H9 (cell line): ENCODE measurements around the gene PID1. TPM values are rescaled to one million over a fixed set of nuclear protein-coding genes. Genes with fewer than 3 reads are reported as not detected.

Experiments used
- DNase-seq: peaks from one replicate; pipeline ENCODE4 v3.0.0-alpha.2; 2017
- H2AFZ ChIP-seq: one replicate; pipeline ENCODE4 v1.6.1; 2013; ENCODE audit warnings: mild to moderate bottlenecking, low read length, control low read depth, moderate library complexity
- H2AK5ac ChIP-seq: 2 replicates; pipeline ENCODE4 v1.6.1; 2013; ENCODE audit warnings: low read length, control low read depth, mixed read lengths; ENCODE audit not compliant: insufficient read length
- H2BK120ac ChIP-seq: one replicate; pipeline ENCODE4 v1.6.1; 2013; ENCODE audit warnings: low read depth, mild to moderate bottlenecking, low read length, control low read depth, inconsistent platforms; ENCODE audit not compliant: poor library complexity, severe bottlenecking
- H2BK12ac ChIP-seq: 2 replicates; pipeline ENCODE4 v1.6.1; 2013; ENCODE audit warnings: low read length, control low read depth, mixed read lengths, low read depth; ENCODE audit not compliant: insufficient read length
- H2BK15ac ChIP-seq: 2 replicates; pipeline ENCODE4 v1.6.1; 2013; ENCODE audit warnings: low read depth, low read length, control low read depth
- H2BK20ac ChIP-seq: one replicate; pipeline ENCODE4 v1.6.1; 2013; ENCODE audit warnings: low read depth, mild to moderate bottlenecking, low read length, control low read depth, inconsistent platforms; ENCODE audit not compliant: poor library complexity, severe bottlenecking
- H2BK5ac ChIP-seq: 2 replicates; pipeline ENCODE4 v1.6.1; 2013; ENCODE audit warnings: low read length, control low read depth, mixed read lengths; ENCODE audit not compliant: insufficient read length
- H3K14ac ChIP-seq: 2 replicates; pipeline ENCODE4 v1.6.1; 2013; ENCODE audit warnings: low read length, control low read depth; ENCODE audit not compliant: insufficient read depth
- H3K18ac ChIP-seq: 2 replicates; pipeline ENCODE4 v1.6.1; 2013; ENCODE audit warnings: low read depth, mild to moderate bottlenecking, mixed read lengths, low read length, control low read depth; ENCODE audit not compliant: insufficient read length
- H3K23ac ChIP-seq: 2 replicates; pipeline ENCODE4 v1.6.1; 2013; ENCODE audit warnings: low read length, control low read depth, mixed read lengths, low read depth; ENCODE audit not compliant: insufficient read length
- H3K23me2 ChIP-seq: 2 replicates; pipeline ENCODE4 v1.6.1; 2013; ENCODE audit warnings: low read depth, mild to moderate bottlenecking, mixed read lengths, low read length, control low read depth; ENCODE audit not compliant: insufficient read length, poor library complexity, severe bottlenecking
- H3K27ac ChIP-seq: 2 replicates; pipeline ENCODE4 v1.5.1; 2013; ENCODE audit warnings: low read length, control low read depth, mixed read lengths, low read depth; ENCODE audit not compliant: insufficient read length
- H3K27me3 ChIP-seq: 2 replicates; pipeline ENCODE4 v1.6.1; 2013; ENCODE audit warnings: low read length, control low read depth, inconsistent platforms; ENCODE audit not compliant: insufficient read depth
- H3K4ac ChIP-seq: 2 replicates; pipeline ENCODE4 v1.6.1; 2013; ENCODE audit warnings: low read depth, mild to moderate bottlenecking, control low read depth, inconsistent platforms, low read length, moderate library complexity
- H3K4me1 ChIP-seq: 2 replicates; pipeline ENCODE4 v1.6.1; 2013; ENCODE audit warnings: low read length, control low read depth, inconsistent platforms; ENCODE audit not compliant: insufficient read depth
- H3K4me2 ChIP-seq: 2 replicates; pipeline ENCODE4 v1.6.1; 2013; ENCODE audit warnings: low read length, control low read depth, mixed read lengths; ENCODE audit not compliant: insufficient read length, insufficient read depth
- H3K56ac ChIP-seq: 2 replicates; pipeline ENCODE4 v1.6.1; 2013; ENCODE audit warnings: low read depth, mild to moderate bottlenecking, mixed read lengths, low read length, control low read depth; ENCODE audit not compliant: insufficient read length
- H3K79me1 ChIP-seq: 2 replicates; pipeline ENCODE4 v1.6.1; 2013; ENCODE audit warnings: low read depth, mild to moderate bottlenecking, moderate library complexity, low read length, control low read depth, inconsistent platforms; ENCODE audit not compliant: insufficient read depth, poor library complexity, severe bottlenecking
- H3K79me2 ChIP-seq: 2 replicates; pipeline ENCODE4 v1.6.1; 2013; ENCODE audit warnings: low read length, control low read depth, inconsistent platforms; ENCODE audit not compliant: insufficient read depth
- H3K9ac ChIP-seq: 2 replicates; pipeline ENCODE4 v1.6.1; 2013; ENCODE audit warnings: low read length, control low read depth, mixed read lengths; ENCODE audit not compliant: insufficient read length; ENCODE audit errors: extremely low read depth
- H3K9me3 ChIP-seq: one replicate; pipeline ENCODE4 v1.6.1; 2013; ENCODE audit warnings: low read depth, low read length, inconsistent platforms; ENCODE audit not compliant: control insufficient read depth
- H3T11ph ChIP-seq: one replicate; pipeline ENCODE4 v1.6.1; 2013; ENCODE audit warnings: mild to moderate bottlenecking, low read length, control low read depth, inconsistent platforms
- H4K20me1 ChIP-seq: one replicate; pipeline ENCODE4 v1.6.1; 2013; ENCODE audit not compliant: control insufficient read depth, insufficient read length, insufficient read depth
- H4K5ac ChIP-seq: 2 replicates; pipeline ENCODE4 v1.6.1; 2013; ENCODE audit warnings: low read depth, mild to moderate bottlenecking, mixed read lengths, low read length, control low read depth; ENCODE audit not compliant: insufficient read length
- H4K8ac ChIP-seq: replicated peaks from 2 replicates; pipeline ENCODE4 v1.6.1; 2013; ENCODE audit warnings: low read length, control low read depth, mixed read lengths, low read depth; ENCODE audit not compliant: insufficient read length
- H4K91ac ChIP-seq: 2 replicates; pipeline ENCODE4 v1.6.1; 2013; ENCODE audit warnings: low read depth, mild to moderate bottlenecking, moderate library complexity, mixed read lengths, low read length, control low read depth; ENCODE audit not compliant: insufficient read length
- H3K27ac Mint-ChIP-seq, 3 experiments: 2 replicates in 2 of 3; 3 replicates in 1 of 3; pipeline ENCODE4 v1.8.0; 2020 to 2021; ENCODE audit warnings: mixed read lengths in 3 of 3, mild to moderate bottlenecking in 1 of 3, moderate library complexity in 1 of 3
- H3K27me3 Mint-ChIP-seq: 2 replicates; pipeline ENCODE4 v1.8.0; 2021; ENCODE audit warnings: low read depth, mild to moderate bottlenecking, moderate library complexity, mixed read lengths
- H3K36me3 Mint-ChIP-seq, 3 experiments: 2 replicates in 2 of 3; 3 replicates in 1 of 3; pipeline ENCODE4 v1.8.0; 2020 to 2021; ENCODE audit warnings: low read depth in 3 of 3, mixed read lengths in 3 of 3; ENCODE audit not compliant: insufficient read depth in 1 of 3
- H3K4me1 Mint-ChIP-seq, 2 experiments: 2 replicates each; pipeline ENCODE4 v1.8.0; 2020; ENCODE audit warnings: mixed read lengths in 2 of 2
- H3K4me3 Mint-ChIP-seq, 2 experiments: 2 replicates in 1 of 2; 3 replicates in 1 of 2; pipeline ENCODE4 v1.8.0; 2020 to 2021; ENCODE audit warnings: mild to moderate bottlenecking in 2 of 2, mixed read lengths in 2 of 2, moderate library complexity in 1 of 2
- H3K9me3 Mint-ChIP-seq, 2 experiments: 2 replicates in 1 of 2; 3 replicates in 1 of 2; pipeline ENCODE4 v1.8.0; 2020; ENCODE audit warnings: mild to moderate bottlenecking in 2 of 2, mixed read lengths in 2 of 2, moderate library complexity in 1 of 2
- CTCF ChIP-seq: fragments of 200-600 bp; sonication (generic); conservative IDR thresholded peaks from 3 replicates; pipeline ENCODE4 v1.8.0; 2021; ENCODE audit warnings: antibody characterized with exemption, mild to moderate bottlenecking
- WGBS: extraction: QIAGEN DNeasy Blood & Tissue Kit; methylation state at CpG from one replicate; pipeline ENCODE4 v1.1.7; 2013; ENCODE audit warnings: missing lambda C conversion rate, low lambda C conversion rate, mixed read lengths; ENCODE audit not compliant: insufficient read length; ENCODE audit errors: extremely low coverage; 5-methylcytosine and 5-hydroxymethylcytosine counted together
- total RNA-seq: library from RNA; stranded (reverse); gene quantifications from 2 replicates; pipeline ENCODE4 v1.2.1, GENCODE V29; 2021

Gene PID1
- total RNA-seq, 1 experiment from 2014 or later = 1.4 TPM

DNA sequence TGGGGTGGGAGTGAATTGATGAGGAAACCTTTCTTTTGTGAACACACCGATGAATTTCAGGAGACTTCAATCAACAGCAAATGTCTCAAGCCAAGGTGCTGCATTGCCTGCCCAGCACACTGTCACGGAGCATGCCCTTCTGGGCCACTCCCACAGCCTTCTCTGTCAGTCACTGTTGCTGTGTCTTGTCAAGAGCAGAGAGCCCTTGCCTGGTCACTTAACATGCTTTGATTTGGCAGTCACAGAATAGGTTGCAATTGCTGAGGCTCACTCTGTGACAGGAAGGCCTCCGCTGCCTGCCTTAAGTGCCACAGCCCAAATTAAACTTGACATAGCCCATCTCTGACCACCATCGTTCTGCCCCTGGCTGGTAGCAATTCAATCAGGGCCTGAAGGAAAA, 225.4 kb downstream of the PID1 start:
- no peak overlapping the region for H3K18ac ChIP-seq
- no peak for TF ChIP-seq CTCF
- no peak overlapping the region for H2BK12ac ChIP-seq
- no peak overlapping the region for H3K4ac ChIP-seq
- no peaks in the 10 kb centered on the region for H3K79me1 ChIP-seq
- no peak overlapping the region for H3T11ph ChIP-seq
- H3K79me2 ChIP-seq = no peaks in the 10 kb centered on the region
- H3K4me1 ChIP-seq = no peaks in the 10 kb centered on the region
- no peak overlapping the region for H3K9ac ChIP-seq
- peak overlapping the region in 1 of 3 experiments; percentile 77; a peak in 1 of 7 replicates for H3K27ac Mint-ChIP-seq
- H3K23ac ChIP-seq = no peak overlapping the region
- no peak overlapping the region for H2AK5ac ChIP-seq
- H2BK20ac ChIP-seq = no peak overlapping the region
- H3K9me3 Mint-ChIP-seq = no peaks in the 10 kb centered on the region
- no peaks in the 10 kb centered on the region for H4K20me1 ChIP-seq
- no peaks in the 10 kb centered on the region for H3K9me3 ChIP-seq
- no peak overlapping the region for H2BK120ac ChIP-seq
- H3K27me3 Mint-ChIP-seq = no peaks in the 10 kb centered on the region
- H3K4me1 Mint-ChIP-seq = peaks cover 9 to 16% of the 10 kb centered on the region in 2 experiments; a peak in 3 of 4 replicates
- H3K27ac ChIP-seq = no peak overlapping the region
- H3K36me3 Mint-ChIP-seq = no peaks in the 10 kb centered on the region
- H3K14ac ChIP-seq = no peak overlapping the region
- H4K8ac ChIP-seq = no peak overlapping the region
- no peak overlapping the region for H4K5ac ChIP-seq
- no peak overlapping the region for H4K91ac ChIP-seq
- H3K56ac ChIP-seq = no peak overlapping the region
- H3K4me3 Mint-ChIP-seq = no peak overlapping the region
- no peaks in the 10 kb centered on the region for H3K27me3 ChIP-seq
- no peaks in the 10 kb centered on the region for H3K23me2 ChIP-seq
- DNase-seq = no peak
- H2BK15ac ChIP-seq = no peak overlapping the region
- no peak overlapping the region for H2AFZ ChIP-seq
- H3K4me2 ChIP-seq = no peak overlapping the region
- no peak overlapping the region for H2BK5ac ChIP-seq
- WGBS = no CpG with 5 or more reads among the region's 4 CpGs
